NT2/D1 (cell line): ENCODE results near the gene TLX3.

Experiments used
- DNase-seq: peaks from one replicate; pipeline ENCODE4 v3.0.0-alpha.2; 2011; ENCODE audit warnings: low read depth, low spot score
- H3K27me3 ChIP-seq: 2 replicates; pipeline ENCODE4 v1.6.0; 2011; ENCODE audit warnings: mild to moderate bottlenecking; ENCODE audit not compliant: insufficient read length, insufficient read depth
- H3K36me3 ChIP-seq: 2 replicates; pipeline ENCODE4 v1.6.1; 2011; ENCODE audit warnings: mild to moderate bottlenecking, low read length, mixed read lengths; ENCODE audit not compliant: insufficient read depth, insufficient read length
- H3K4me1 ChIP-seq: 2 replicates; pipeline ENCODE4 v1.5.1; 2011; ENCODE audit not compliant: insufficient read depth, insufficient read length
- H3K4me3 ChIP-seq: 2 replicates; pipeline ENCODE4 v1.5.1; 2011; ENCODE audit warnings: low read depth; ENCODE audit not compliant: insufficient read length
- H3K9ac ChIP-seq: 2 replicates; pipeline ENCODE4 v1.6.0; 2011; ENCODE audit warnings: low read depth; ENCODE audit not compliant: insufficient read length
- H3K9me3 ChIP-seq: 2 replicates; pipeline ENCODE4 v1.5.1; 2011; ENCODE audit warnings: mild to moderate bottlenecking, low read length; ENCODE audit not compliant: insufficient read depth
- SUZ12 ChIP-seq: IDR thresholded peaks from 2 replicates; pipeline ENCODE4 v1.6.1; 2011; ENCODE audit not compliant: insufficient read length, insufficient read depth; ENCODE audit errors: extremely low read depth
- YY1 ChIP-seq: IDR thresholded peaks from 2 replicates; pipeline ENCODE4 v1.6.1; 2011; ENCODE audit not compliant: insufficient read length, insufficient read depth
- ZNF274 ChIP-seq: IDR thresholded peaks from 2 replicates; pipeline ENCODE4 v1.6.1; 2011; ENCODE audit warnings: mild to moderate bottlenecking, low read depth, low read length

TLX3 gene

DNA sequence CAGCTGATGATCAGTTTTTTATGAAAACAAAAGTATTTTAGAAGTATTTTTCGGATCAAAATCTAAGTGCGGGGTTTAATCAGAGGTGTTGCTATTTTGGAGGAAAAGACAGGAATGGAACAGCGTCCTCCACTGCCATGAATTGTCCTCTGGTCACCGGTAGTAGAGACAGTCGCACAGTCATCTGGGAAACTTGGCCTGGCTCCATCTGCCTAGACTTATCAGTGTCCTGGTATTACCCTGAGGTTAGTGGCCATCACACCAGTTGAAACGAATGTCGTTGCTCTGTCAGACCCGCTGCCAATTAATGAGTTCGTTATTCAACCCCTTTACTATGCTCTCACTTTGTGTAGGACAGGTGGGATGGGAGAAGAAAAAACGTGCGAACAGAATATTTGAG lies 8.2 kb downstream of the TLX3 start:
- Histone ChIP-seq H3K4me1 (peaks cover 15% of the 10 kb centered on the region), H3K27me3 (peaks cover 92% of the 10 kb centered on the region), H3K4me3 (no peak overlapping the region), H3K36me3 (no peaks in the 10 kb centered on the region), H3K9me3 (no peaks in the 10 kb centered on the region), H3K9ac (no peak overlapping the region)
- no peak for DNase-seq
- TF ChIP-seq SUZ12: no peak
- no peak for TF ChIP-seq YY1
- no peak for TF ChIP-seq ZNF274

DNA sequence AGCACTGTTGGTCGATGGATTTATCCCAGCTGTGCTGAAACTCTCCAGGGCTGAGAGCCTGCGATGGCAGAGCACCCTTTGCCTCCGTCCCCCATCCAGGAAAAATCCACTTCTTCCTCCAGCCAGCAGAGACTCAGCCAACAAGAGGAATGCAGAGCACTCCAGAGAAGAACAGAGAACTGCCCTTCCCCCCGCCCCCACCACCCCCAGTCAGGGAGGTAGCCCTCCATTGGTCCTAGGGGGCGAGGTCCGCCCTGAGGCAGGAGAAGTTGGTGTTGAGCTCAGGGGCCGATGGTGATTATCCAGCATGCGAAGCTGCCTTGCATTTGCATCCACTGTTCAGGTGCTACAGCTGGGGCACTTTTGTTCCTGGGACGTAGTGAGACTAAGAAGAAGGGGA lies 9.0 kb downstream of the TLX3 start:
- H3K4me3 ChIP-seq: no peak overlapping the region

DNA sequence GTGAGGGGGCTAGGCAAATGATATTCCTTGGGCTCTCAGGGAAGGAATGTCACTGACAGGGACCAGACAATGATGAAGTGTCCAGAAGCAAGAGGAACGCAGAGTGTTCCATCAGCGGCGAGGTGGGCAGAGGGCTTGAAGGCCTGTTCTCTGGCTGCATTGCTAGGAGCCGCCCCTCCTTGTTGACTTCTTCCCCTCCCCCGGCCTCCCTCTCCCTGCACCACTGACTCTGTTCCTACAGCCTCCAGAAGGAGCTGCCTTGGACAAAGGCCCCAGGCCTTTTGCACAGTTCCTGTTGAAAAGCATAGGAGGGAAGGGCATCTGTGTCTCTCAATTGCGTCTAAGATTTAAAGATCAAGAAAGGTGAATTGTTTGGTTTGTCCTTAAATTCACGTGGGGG lies 12.4 kb downstream of the TLX3 start:
- TF ChIP-seq SUZ12 (no peak), ZNF274 (no peak), YY1 (no peak)
- Histone ChIP-seq H3K36me3 (no peaks in the 10 kb centered on the region), H3K9me3 (no peaks in the 10 kb centered on the region), H3K4me1 (peaks cover 7% of the 10 kb centered on the region), H3K9ac (no peak overlapping the region), H3K4me3 (no peak overlapping the region), H3K27me3 (peaks cover 59% of the 10 kb centered on the region)
- no peak for DNase-seq

More for the DNA sequence above, 9.0 kb downstream of the TLX3 start:
- Histone ChIP-seq H3K9me3 (no peaks in the 10 kb centered on the region), H3K36me3 (no peaks in the 10 kb centered on the region), H3K27me3 (peaks cover 92% of the 10 kb centered on the region), H3K9ac (no peak overlapping the region), H3K4me1 (peaks cover 15% of the 10 kb centered on the region)
- DNase-seq: no peak
- TF ChIP-seq ZNF274 (no peak), YY1 (no peak), SUZ12 (no peak)

DNA sequence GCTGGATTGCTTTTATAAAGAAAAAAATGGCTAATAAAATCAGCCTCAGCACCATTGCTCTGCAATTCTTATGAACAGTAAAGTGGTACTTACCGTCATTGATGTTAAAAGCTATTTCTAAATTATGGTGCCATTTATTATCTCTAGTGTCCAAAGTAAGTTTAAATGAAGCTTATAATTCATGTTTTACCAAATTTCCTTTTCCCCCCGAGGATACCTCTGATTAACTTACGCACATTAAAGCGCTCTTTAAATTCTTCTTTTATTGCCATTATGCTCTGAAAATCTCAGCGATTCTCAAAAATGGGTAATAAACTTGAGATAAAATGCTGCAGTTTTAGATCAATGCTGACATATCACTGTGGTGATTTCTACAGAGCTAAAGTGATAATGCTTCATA lies 13.5 kb downstream of the TLX3 start:
- no peaks in the 10 kb centered on the region for H3K9me3 ChIP-seq
- H3K27me3 ChIP-seq: peaks cover 48% of the 10 kb centered on the region
- peaks cover 1% of the 10 kb centered on the region for H3K4me1 ChIP-seq
- no peak for TF ChIP-seq ZNF274
- no peak for TF ChIP-seq SUZ12
- no peak for TF ChIP-seq YY1
- no peak overlapping the region for H3K9ac ChIP-seq
- H3K36me3 ChIP-seq: no peaks in the 10 kb centered on the region
- no peak overlapping the region for H3K4me3 ChIP-seq
- no peak for DNase-seq

DNA sequence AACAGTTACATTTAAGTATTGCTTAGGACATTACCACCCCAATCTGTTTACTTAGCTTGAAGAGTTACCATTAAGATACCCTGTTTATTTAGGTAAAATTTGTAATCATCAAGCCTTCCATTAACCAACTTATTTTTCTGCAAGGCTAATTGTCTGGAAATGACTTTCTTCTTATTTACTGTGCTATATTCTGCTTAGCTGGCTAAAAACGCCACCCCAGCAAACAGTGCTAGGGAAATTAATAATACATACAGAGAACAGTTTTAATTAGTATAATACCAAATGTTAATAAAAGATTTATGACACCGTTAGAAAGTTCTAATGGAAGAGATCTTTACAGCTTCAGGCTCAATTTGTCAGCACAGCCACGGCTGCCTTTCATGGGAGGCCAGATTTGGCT lies 14.0 kb downstream of the TLX3 start:
- Histone ChIP-seq H3K4me1 (no peaks in the 10 kb centered on the region), H3K4me3 (no peak overlapping the region), H3K36me3 (no peaks in the 10 kb centered on the region), H3K9me3 (no peaks in the 10 kb centered on the region), H3K9ac (no peak overlapping the region), H3K27me3 (peaks cover 49% of the 10 kb centered on the region)
- no peak for DNase-seq
- TF ChIP-seq SUZ12: no peak
- TF ChIP-seq ZNF274: no peak
- no peak for TF ChIP-seq YY1

DNA sequence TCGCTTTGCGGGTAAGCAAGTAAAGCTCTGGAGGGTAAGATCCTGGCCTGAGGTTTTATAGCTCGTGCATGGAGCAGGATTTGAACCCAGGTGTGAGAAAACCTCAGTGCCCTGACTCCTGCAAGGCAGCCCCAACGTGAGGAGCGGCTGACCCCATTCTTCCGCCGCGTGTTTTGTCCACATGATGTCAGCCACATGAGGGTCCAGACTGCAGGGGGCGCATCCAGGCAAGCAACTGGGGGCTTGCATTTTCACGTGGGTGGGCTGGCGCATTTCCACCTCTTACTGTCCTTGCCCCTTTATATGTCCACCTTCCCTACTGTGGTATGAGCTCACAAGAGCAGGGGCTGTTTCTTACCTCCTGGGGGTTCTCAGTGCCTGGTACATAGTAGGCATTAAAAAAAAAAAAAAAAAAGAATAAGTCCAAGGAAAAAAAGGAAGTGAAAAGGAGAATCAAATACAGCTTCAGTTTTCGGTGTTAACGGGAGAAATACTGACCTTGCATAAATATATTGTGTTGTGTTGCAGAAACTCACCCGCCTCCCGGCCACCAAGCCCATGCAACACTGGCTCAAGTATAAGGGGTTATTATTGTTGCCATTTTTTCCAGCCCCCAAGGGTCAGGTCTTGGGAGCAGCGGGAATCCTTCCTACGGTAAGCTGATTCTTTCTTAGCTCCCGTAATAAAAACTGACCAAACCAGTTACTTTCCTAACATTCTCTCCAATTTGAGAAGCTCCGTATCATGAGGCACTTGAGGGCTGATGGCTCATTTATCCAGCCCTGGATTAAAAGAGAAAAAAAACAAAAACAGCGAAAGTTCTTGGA lies 15.0 kb downstream of the TLX3 start:
- Histone ChIP-seq H3K27me3 (peaks cover 47% of the 10 kb centered on the region), H3K36me3 (no peaks in the 10 kb centered on the region), H3K4me3 (no peak overlapping the region), H3K9me3 (no peaks in the 10 kb centered on the region), H3K4me1 (no peaks in the 10 kb centered on the region), H3K9ac (no peak overlapping the region)
- no peak for DNase-seq
- TF ChIP-seq ZNF274: no peak
- TF ChIP-seq SUZ12: no peak
- no peak for TF ChIP-seq YY1

DNA sequence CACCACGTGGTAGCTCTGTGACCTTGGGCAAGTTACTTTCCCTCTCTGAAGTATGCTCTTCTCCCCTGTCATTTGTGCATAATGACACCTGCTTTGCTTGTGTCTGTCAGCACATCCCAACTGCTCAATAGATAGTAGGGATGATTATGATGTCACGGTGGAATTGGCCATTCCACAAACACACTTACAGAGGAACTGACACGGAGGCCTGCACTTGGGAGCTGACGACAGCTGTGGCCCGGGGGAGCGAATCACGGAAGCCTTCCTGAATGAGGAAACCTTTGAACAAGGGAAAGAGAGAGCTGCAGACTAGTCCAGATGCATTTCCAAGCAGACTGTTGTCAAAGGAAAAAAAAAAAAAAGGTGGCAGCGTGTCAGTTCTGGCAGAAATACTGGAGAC lies 21.0 kb downstream of the TLX3 start:
- Histone ChIP-seq H3K9ac (no peak overlapping the region), H3K27me3 (peaks cover 12% of the 10 kb centered on the region), H3K4me1 (no peaks in the 10 kb centered on the region), H3K36me3 (no peaks in the 10 kb centered on the region), H3K9me3 (no peaks in the 10 kb centered on the region), H3K4me3 (no peak overlapping the region)
- no peak for DNase-seq
- TF ChIP-seq SUZ12 (no peak), YY1 (no peak), ZNF274 (no peak)
